PC-9 (cell line): ENCODE data around the gene CDX2.

Source experiments
- EZH2 ChIP-seq: fragments of 200-600 bp; sonication (generic); IDR thresholded peaks from 2 replicates; pipeline ENCODE4 v1.8.0; 2017; ENCODE audit warnings: antibody characterized with exemption, low read depth
- TF ChIP-seq, protein P1 (sequence below): fragments of 200-600 bp; sonication (generic); conservative IDR thresholded peaks from 2 replicates; pipeline ENCODE4 v1.6.1; 2017; ENCODE audit warnings: mixed run types, antibody characterized with exemption, mild to moderate bottlenecking, moderate library complexity

DNA sequence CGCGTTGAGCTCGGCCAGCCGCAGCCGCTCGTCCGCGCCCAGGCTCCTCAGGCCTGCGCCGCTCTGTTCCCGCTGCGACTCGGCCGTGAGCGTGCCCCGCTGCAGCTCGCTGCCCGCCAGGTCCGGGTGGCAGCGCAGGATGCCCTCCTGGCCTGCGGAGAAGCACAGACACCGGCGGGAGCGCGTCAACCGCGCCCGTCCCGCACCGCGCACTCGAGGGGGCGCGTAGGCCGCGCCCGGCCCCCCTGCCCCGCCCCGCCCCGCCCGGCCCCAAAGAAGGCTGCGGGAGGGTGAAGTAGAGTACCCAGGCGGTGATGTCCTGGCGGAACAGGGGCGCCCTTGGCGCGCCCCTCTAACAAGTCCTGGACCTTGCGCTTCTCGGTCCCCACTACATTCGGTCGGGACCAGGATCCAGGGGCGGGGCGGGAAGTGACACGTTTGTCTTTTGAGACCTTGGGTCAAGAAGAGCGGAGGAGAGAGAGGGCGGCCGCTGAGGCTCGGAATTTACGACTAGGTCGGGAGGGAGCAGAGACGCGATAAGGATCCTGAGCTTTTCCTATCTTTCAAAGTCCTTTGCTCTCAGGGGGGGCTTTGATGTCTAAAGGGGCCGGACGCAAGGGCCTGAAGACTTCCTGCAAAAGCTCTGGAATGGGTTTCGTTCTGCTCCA, 9.3 kb upstream of the CDX2 start:
- TF ChIP-seq, protein P1, sequence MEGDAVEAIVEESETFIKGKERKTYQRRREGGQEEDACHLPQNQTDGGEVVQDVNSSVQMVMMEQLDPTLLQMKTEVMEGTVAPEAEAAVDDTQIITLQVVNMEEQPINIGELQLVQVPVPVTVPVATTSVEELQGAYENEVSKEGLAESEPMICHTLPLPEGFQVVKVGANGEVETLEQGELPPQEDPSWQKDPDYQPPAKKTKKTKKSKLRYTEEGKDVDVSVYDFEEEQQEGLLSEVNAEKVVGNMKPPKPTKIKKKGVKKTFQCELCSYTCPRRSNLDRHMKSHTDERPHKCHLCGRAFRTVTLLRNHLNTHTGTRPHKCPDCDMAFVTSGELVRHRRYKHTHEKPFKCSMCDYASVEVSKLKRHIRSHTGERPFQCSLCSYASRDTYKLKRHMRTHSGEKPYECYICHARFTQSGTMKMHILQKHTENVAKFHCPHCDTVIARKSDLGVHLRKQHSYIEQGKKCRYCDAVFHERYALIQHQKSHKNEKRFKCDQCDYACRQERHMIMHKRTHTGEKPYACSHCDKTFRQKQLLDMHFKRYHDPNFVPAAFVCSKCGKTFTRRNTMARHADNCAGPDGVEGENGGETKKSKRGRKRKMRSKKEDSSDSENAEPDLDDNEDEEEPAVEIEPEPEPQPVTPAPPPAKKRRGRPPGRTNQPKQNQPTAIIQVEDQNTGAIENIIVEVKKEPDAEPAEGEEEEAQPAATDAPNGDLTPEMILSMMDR = no peak
- no peak for TF ChIP-seq EZH2
